Measurements from ENCODE around the gene ZYX. TPM values are rescaled to one million over a fixed set of nuclear protein-coding genes. Genes with fewer than 3 reads are reported as not detected.
"Not testable (repeated sequence)": the region's sequence is repeated elsewhere in the genome, so short reads cannot be mapped to it uniquely, and the experiment has no call there.

The ZYX gene
- total RNA-seq, 3 donors from 2014 or later = 49.0 to 203 (median 109) TPM

DNA sequence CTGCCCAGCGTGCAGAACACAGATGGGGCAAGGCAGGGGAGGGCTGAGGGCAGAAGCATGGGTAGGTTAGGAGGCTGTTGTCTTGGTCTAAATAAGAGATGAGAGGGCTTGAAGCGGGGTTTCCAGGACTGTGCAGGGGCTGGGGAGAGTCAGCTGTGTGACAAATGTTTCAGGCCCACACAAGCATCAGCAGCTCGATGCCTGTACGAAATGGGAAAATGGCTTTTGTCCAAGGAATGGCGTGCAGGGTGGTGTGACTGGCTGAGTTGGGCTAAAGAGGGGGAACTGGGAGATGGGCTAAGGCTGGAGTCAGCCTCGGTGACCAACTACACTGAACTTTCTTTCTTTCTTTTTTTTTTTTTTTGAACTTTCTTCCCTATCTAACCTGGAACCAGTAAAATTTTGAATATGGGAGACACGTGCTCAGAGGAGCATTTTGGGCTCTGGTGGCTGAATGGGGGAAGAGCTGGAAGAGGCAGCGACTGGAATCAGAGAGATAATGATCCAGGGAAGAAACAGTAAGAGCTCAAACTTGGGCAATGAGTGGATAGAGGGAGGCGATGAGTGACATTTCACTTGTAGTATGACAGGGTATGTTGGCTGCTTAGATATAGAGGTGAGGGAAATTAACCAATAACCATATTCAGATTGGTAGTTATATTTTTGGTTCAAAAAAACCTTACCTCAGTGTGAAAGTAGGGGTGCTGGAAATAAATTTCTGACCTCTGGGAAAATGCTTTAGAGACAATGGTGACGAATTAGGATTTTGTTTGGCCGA is 37.7 kb downstream of the ZYX start:
- Histone ChIP-seq H3K9me3 (no peaks in the 10 kb centered on the region), H3K4me1 (ENCODE audit: low read depth) (no peaks in the 10 kb centered on the region), H3K36me3 (ENCODE audit: low read depth) (no peaks in the 10 kb centered on the region), H3K4me3 (no peak overlapping the region)
- TF ChIP-seq, protein P1, sequence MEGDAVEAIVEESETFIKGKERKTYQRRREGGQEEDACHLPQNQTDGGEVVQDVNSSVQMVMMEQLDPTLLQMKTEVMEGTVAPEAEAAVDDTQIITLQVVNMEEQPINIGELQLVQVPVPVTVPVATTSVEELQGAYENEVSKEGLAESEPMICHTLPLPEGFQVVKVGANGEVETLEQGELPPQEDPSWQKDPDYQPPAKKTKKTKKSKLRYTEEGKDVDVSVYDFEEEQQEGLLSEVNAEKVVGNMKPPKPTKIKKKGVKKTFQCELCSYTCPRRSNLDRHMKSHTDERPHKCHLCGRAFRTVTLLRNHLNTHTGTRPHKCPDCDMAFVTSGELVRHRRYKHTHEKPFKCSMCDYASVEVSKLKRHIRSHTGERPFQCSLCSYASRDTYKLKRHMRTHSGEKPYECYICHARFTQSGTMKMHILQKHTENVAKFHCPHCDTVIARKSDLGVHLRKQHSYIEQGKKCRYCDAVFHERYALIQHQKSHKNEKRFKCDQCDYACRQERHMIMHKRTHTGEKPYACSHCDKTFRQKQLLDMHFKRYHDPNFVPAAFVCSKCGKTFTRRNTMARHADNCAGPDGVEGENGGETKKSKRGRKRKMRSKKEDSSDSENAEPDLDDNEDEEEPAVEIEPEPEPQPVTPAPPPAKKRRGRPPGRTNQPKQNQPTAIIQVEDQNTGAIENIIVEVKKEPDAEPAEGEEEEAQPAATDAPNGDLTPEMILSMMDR (IDR thresholded peaks at IDR 0.05) = no peak
- DNase-seq = no peak
- intact Hi-C loops (cut with DNase I, micrococcal nuclease) = loop anchor here in 1 of 2 donors (5.0 kb wide), 1 partner anchor 177 kb away; no protein-coding TSS in a partner anchor
- no peak for ATAC-seq

DNA sequence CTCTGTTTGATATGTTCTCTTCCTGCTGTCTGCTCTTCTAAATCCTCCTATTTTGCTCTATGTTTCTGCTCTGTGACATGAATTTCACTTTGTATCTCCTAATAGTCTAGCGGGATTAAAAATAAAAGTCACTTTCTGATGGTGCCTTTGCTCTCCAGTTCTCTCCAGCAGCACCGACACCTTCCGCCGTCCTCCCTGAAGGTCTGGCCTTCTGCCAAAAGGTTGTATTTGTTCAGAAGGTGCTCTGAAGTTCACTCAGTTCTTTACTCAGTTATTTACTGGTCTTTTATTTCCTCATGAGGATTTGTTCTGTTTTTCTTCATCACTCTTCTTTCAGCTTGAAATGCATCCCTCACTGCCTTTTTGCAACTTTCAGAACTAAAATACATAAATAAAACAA is 38.7 kb downstream of the ZYX start:
- H3K9me3 ChIP-seq = no peaks in the 10 kb centered on the region
- H3K4me3 ChIP-seq = no peak overlapping the region
- TF ChIP-seq, protein P1 (IDR thresholded peaks at IDR 0.05) = no peak
- peak in 2 of 3 donors; percentile 56 to 82 for DNase-seq
- no peaks in the 10 kb centered on the region for H3K4me1 ChIP-seq (ENCODE audit: low read depth)
- H3K36me3 ChIP-seq (ENCODE audit: low read depth) = no peaks in the 10 kb centered on the region
- intact Hi-C loops (cut with DNase I, micrococcal nuclease) = loop anchor here in 1 of 2 donors (5.0 kb wide), 1 partner anchor 178 kb away; no protein-coding TSS in a partner anchor
- peak; percentile 82 for ATAC-seq

DNA sequence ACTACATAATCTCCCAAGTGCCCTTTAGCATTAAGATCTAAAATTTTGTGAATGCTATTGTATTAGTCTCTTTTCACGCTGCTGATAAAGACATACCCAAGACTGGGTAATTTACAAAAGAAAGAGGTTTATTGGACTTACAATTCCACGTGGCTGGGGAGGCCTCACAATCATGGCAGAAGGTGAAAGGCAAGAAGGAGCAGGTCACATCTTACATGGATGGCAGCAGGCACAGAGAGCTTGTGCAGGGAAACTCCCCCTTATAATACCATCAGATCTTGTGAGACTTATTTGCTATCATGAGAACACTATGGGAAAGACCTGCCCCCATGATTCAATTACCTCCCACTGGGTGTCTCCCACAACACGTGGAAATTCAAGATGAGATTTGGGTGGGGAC is 39.5 kb downstream of the ZYX start:
- ATAC-seq; H3K4me1 ChIP-seq (ENCODE audit: low read depth); intact Hi-C loops (cut with DNase I, micrococcal nuclease); H3K36me3 ChIP-seq (ENCODE audit: low read depth); H3K9me3 ChIP-seq; H3K4me3 ChIP-seq; DNase-seq: not testable (repeated sequence)

DNA sequence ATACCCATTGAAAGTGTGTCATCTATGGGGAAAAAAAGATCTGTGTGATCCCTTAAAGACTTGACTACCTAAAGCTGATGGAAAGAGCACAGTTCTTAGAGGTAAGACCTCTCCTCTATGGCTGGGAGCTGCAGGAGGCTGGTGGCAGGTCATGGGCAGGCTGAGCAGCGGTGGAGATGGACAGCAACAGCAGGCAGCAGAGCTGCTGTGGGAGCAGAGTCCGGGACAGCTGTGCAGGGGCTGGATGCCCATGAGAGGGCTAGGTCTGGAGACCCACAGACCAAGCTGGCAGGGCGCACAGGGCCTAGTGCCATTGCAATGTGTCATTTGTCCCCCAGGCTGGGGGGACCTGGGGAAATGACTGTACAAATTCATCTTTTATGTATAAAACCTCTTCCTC is 40.9 kb downstream of the ZYX start:
- H3K9me3 ChIP-seq = no peaks in the 10 kb centered on the region
- H3K4me3 ChIP-seq = no peak overlapping the region
- ATAC-seq = no peak
- intact Hi-C loops (cut with DNase I, micrococcal nuclease) = no loop called here
- no peaks in the 10 kb centered on the region for H3K4me1 ChIP-seq (ENCODE audit: low read depth)
- TF ChIP-seq, protein P1 (IDR thresholded peaks at IDR 0.05) = no peak
- H3K36me3 ChIP-seq (ENCODE audit: low read depth) = no peaks in the 10 kb centered on the region
- no peak for DNase-seq

DNA sequence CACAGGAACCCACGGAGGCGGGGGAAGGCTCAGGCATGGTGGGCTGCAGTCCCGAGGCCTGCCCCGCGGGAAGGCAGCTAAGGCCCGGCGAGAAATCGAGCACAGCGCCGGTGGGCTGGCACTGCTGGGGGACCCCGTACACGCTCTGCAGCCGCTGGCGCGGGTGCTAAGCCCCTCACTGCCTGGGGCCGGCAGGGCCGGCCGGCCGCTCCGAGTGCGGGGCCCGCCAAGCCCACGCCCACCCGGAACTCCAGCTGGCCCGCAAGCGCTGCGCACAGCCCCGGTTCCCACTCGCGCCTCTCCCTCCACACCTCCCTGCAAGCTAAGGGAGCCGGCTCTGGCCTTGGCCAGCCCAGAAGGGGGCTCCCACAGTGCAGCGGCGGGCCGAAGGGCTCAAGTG is 43.3 kb downstream of the ZYX start:
- DNase-seq; ATAC-seq; H3K9me3 ChIP-seq; H3K36me3 ChIP-seq (ENCODE audit: low read depth); H3K4me1 ChIP-seq (ENCODE audit: low read depth); intact Hi-C loops (cut with DNase I, micrococcal nuclease); H3K4me3 ChIP-seq: not testable (repeated sequence)

DNA sequence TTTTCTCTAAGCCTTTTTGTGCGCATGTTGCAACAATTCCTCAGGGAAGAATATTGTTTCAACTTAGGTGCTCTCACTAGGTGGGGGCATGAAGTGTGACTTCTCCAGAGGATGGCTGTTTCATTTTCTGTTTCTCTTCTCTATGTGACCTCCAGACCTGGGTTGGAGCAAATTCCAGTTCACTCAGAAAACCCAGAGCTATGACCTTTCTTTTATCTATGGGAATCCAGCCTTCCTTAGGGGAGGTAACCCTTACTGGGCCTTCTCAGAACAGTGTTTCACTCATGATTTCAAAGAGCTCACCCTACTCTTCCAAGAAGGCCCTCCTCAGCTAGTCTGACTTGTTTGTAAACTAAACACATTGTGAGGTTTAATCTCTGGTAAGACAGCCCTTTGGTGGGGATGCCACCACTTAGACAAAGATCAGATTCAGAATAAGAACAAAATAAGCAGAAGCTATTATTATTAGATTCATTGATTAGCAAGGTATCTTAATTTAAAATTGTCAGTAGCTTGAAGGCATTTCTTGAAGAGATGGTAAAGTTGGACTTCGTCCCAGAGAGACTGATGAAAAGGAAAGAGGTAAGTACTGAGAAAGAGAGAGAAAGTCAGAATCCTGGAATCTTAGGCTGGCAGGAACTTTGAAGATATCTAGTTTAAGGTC is 45.5 kb downstream of the ZYX start:
- TF ChIP-seq, protein P1 (IDR thresholded peaks at IDR 0.05) = no peak
- no peak for DNase-seq
- peak; percentile 21 for ATAC-seq
- Histone ChIP-seq H3K36me3 (ENCODE audit: low read depth) (no peaks in the 10 kb centered on the region), H3K4me3 (no peak overlapping the region), H3K4me1 (ENCODE audit: low read depth) (no peaks in the 10 kb centered on the region), H3K9me3 (no peaks in the 10 kb centered on the region)
- intact Hi-C loops (cut with DNase I, micrococcal nuclease) = no loop called here
